Testis (tissue), 2 donors: ENCODE results near the gene ATG2A.

Source experiments
- POLR2A ChIP-seq: fragments of 450-650 bp; IDR thresholded peaks from one replicate; pipeline ENCODE4 v1.6.1; 2017; ENCODE audit warnings: antibody characterized with exemption, mild to moderate bottlenecking, moderate library complexity
- TF ChIP-seq, protein P1 (sequence below), 3 experiments: fragments of 450-650 bp in 2 of 3; fragments of 200-600 bp in 1 of 3; sonication (generic) in 1 of 3; IDR thresholded peaks; one replicate each; pipeline ENCODE4 v1.5.1; 2016 to 2019; ENCODE audit warnings: antibody characterized with exemption in 3 of 3, mild to moderate bottlenecking in 2 of 3, moderate library complexity in 1 of 3

DNA sequence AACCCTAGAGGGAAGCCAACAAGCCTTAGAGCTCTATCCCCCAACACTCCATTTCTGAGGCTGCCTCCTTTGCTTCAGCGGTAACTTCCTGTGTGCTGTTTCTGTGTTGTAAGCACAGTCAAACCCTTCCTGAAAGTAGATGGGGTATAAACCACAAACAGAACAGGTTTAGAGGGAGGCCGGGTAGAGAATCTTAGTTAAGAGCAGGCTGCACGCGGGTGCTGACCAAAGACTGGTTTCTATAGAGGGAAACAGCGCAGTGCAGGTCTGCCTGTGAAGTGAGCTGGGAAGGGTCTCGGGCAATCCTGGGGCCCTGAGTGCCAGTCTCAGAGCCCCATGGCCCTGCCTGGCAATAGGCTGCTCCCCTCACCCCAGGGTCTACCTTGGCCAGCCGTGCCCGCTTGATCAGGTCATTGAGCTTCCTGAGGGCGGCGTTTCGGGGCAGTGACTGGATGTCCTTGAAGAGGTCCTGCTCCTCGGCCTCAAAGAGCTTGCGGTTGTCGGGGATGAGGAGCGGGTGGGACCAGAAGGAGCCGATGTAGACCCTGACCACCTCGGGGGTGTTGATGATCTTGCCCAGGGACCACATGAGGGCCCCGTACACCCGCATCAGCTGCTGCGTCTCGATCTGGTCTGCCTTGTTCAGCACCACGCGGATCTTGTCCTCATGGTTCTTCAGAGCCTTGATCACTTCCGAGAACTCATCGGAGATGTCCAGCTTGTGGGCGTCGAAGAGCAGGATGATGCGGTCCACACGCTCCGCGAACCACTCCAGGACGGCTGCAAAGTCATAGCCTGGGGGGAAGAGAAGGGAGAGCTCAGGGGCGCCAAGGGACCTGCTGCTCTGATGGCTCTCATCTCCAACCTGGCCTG is 57.2 kb downstream of the ATG2A start:
- TF ChIP-seq POLR2A, result no peak
- TF ChIP-seq, protein P1, sequence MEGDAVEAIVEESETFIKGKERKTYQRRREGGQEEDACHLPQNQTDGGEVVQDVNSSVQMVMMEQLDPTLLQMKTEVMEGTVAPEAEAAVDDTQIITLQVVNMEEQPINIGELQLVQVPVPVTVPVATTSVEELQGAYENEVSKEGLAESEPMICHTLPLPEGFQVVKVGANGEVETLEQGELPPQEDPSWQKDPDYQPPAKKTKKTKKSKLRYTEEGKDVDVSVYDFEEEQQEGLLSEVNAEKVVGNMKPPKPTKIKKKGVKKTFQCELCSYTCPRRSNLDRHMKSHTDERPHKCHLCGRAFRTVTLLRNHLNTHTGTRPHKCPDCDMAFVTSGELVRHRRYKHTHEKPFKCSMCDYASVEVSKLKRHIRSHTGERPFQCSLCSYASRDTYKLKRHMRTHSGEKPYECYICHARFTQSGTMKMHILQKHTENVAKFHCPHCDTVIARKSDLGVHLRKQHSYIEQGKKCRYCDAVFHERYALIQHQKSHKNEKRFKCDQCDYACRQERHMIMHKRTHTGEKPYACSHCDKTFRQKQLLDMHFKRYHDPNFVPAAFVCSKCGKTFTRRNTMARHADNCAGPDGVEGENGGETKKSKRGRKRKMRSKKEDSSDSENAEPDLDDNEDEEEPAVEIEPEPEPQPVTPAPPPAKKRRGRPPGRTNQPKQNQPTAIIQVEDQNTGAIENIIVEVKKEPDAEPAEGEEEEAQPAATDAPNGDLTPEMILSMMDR (IDR thresholded peaks at IDR 0.05), result no peak
